ENCODE measurements around the gene FEM1A. TPM values are rescaled to one million over a fixed set of nuclear protein-coding genes. Genes with fewer than 3 reads are reported as not detected.

FEM1A gene
- total and polyA plus RNA-seq, 2 donors (not counting 1 experiment from before 2014, with no cell fraction given): 3.2 to 10.1 TPM

GRCh38 chr19:4849019-4849418 lies 57.5 kb downstream of the FEM1A start:
- Histone ChIP-seq H3K4me3 (replicated peaks in 1 of 4; ENCODE audit: control extremely low read depth in 1 of 4, insufficient read depth in 1 of 4, low read depth in 3 of 4, low read length in 4 of 4) (no peak overlapping the region), H4K20me1 (ENCODE audit: control insufficient read depth, extremely low read depth, insufficient read depth, low read length) (no peaks in the 10 kb centered on the region), H3K9me3 (ENCODE audit: control insufficient read depth, insufficient read depth, low read depth, low read length) (no peaks in the 10 kb centered on the region), H3K4me1 (ENCODE audit: control insufficient read depth, extremely low read depth, insufficient read depth, low read length) (peaks cover 5% of the 10 kb centered on the region), H3K9ac (ENCODE audit: insufficient read depth, low read length) (no peak overlapping the region), H3K4me2 (ENCODE audit: extremely low read depth, insufficient read depth, low read length) (no peak overlapping the region), H3K36me3 (ENCODE audit: control insufficient read depth, insufficient read depth, low read length) (peaks cover 28% of the 10 kb centered on the region), H3K27me3 (ENCODE audit: control insufficient read depth, insufficient read depth, low read length) (no peaks in the 10 kb centered on the region), H2AFZ (ENCODE audit: low read length) (no peak overlapping the region), H3K27ac (ENCODE audit: insufficient read depth, low read length) (no peak overlapping the region), H3K79me2 (ENCODE audit: control insufficient read depth, insufficient read depth, low read length) (no peaks in the 10 kb centered on the region)
- no peak for TF ChIP-seq CTCF (conservative IDR thresholded peaks at IDR 0.05 in 1 of 2, IDR thresholded peaks at IDR 0.05 in 1 of 2; ENCODE audit: low read depth in 1 of 2, low read length in 2 of 2)
- no peak for TF ChIP-seq EZH2 (IDR thresholded peaks at IDR 0.05; ENCODE audit: low read length, missing control alignments)
- no peak for DNase-seq (ENCODE audit: low read depth in 2 of 2)

Other genes starting within 250 kb of the FEM1A start
- gene SEMA6B, start 232.1 kb upstream of the FEM1A start, total RNA-seq: under 0.01 TPM in 2 replicates
- gene SEMA6B, start 232.1 kb upstream of the FEM1A start, polyA plus RNA-seq: 0.07 and 0.31 TPM in 2 replicates
- gene TNFAIP8L1, start 152.2 kb upstream of the FEM1A start, total RNA-seq: 1.5 and 4.0 TPM in 2 replicates
- gene TNFAIP8L1, start 152.2 kb upstream of the FEM1A start, polyA plus RNA-seq: 2.3 and 3.0 TPM in 2 replicates
- 140 and 181 TPM in 2 replicates for gene MYDGF, start 121.4 kb upstream of the FEM1A start, total RNA-seq
- 167 and 190 TPM in 2 replicates for gene MYDGF, start 121.4 kb upstream of the FEM1A start, polyA plus RNA-seq
- gene DPP9, start 67.9 kb upstream of the FEM1A start, total RNA-seq: 14.4 and 27.1 TPM in 2 replicates
- 3.6 and 8.2 TPM in 2 replicates for gene DPP9, start 67.9 kb upstream of the FEM1A start, polyA plus RNA-seq
- gene TICAM1, start 40.0 kb downstream of the FEM1A start, total RNA-seq: 2.1 and 4.1 TPM in 2 replicates
- gene TICAM1, start 40.0 kb downstream of the FEM1A start, polyA plus RNA-seq: 0.65 and 0.77 TPM in 2 replicates
- gene PLIN3, start 75.9 kb downstream of the FEM1A start, total RNA-seq: 157 and 191 TPM in 2 replicates
- gene PLIN3, start 75.9 kb downstream of the FEM1A start, polyA plus RNA-seq: 133 and 151 TPM in 2 replicates
- gene ARRDC5, start 111.2 kb downstream of the FEM1A start, total RNA-seq: not detected in 2 replicates
- not detected in 2 replicates for gene ARRDC5, start 111.2 kb downstream of the FEM1A start, polyA plus RNA-seq
- gene UHRF1, start 117.8 kb downstream of the FEM1A start, total RNA-seq: 4.9 and 11.6 TPM in 2 replicates
- 15.0 and 35.5 TPM in 2 replicates for gene UHRF1, start 117.8 kb downstream of the FEM1A start, polyA plus RNA-seq
- 11.8 and 14.4 TPM in 2 replicates for gene KDM4B, start 177.4 kb downstream of the FEM1A start, total RNA-seq
- gene KDM4B, start 177.4 kb downstream of the FEM1A start, polyA plus RNA-seq: 4.5 and 6.4 TPM in 2 replicates